ENCODE measurements around the gene TET1. TPM values are rescaled to one million over a fixed set of nuclear protein-coding genes. Genes with fewer than 3 reads are reported as not detected.
"Not testable (repeated sequence)": the region's sequence is repeated elsewhere in the genome, so short reads cannot be mapped to it uniquely, and the experiment has no call there.

The TET1 gene
- total RNA-seq, 6 experiments from 2014 or later, result 2.1 to 2.7 (median 2.5) TPM

GRCh38 chr10:68619595-68619994 is 59.5 kb downstream of the TET1 start:
- Mint-ChIP-seq H3K27ac (no peak overlapping the region), H3K4me3 (no peak overlapping the region), H3K9me3 (no peaks in the 10 kb centered on the region), H3K36me3 (ENCODE audit: low read depth) (no peaks in the 10 kb centered on the region), H3K27me3 (ENCODE audit: insufficient read depth) (no peaks in the 10 kb centered on the region), H3K4me1 (ENCODE audit: low read depth) (no peaks in the 10 kb centered on the region; the same call in 1 of the 2 replicates)
- no peak for TF ChIP-seq CTCF (IDR thresholded peaks at IDR 0.05)
- DNase-seq, result no peak

GRCh38 chr10:68625316-68625921 is 65.3 kb downstream of the TET1 start:
- TF ChIP-seq CTCF (IDR thresholded peaks at IDR 0.05), result no peak
- Mint-ChIP-seq H3K27ac (no peak overlapping the region), H3K4me3 (no peak overlapping the region), H3K36me3 (ENCODE audit: low read depth) (peaks cover 8% of the 10 kb centered on the region), H3K27me3 (ENCODE audit: insufficient read depth) (no peaks in the 10 kb centered on the region), H3K4me1 (ENCODE audit: low read depth) (peaks cover 9% of the 10 kb centered on the region), H3K9me3 (no peaks in the 10 kb centered on the region)
- DNase-seq, result no peak

- Mint-ChIP-seq H3K27ac (no peak overlapping the region), H3K4me3 (no peak overlapping the region), H3K9me3 (no peaks in the 10 kb centered on the region), H3K27me3 (ENCODE audit: insufficient read depth) (no peaks in the 10 kb centered on the region), H3K36me3 (ENCODE audit: low read depth) (peaks cover 16% of the 10 kb centered on the region), H3K4me1 (ENCODE audit: low read depth) (peaks cover 24% of the 10 kb centered on the region)
- no peak for TF ChIP-seq CTCF (IDR thresholded peaks at IDR 0.05)
- DNase-seq, result no peak
Measured at GRCh38 chr10:68628576-68629127, 68.5 kb downstream of the TET1 start.

- H3K9me3 Mint-ChIP-seq; H3K4me3 Mint-ChIP-seq; H3K27me3 Mint-ChIP-seq (ENCODE audit: insufficient read depth); DNase-seq; H3K27ac Mint-ChIP-seq: not testable (repeated sequence)
- peaks cover 16% of the 10 kb centered on the region for H3K36me3 Mint-ChIP-seq (ENCODE audit: low read depth)
- H3K4me1 Mint-ChIP-seq (ENCODE audit: low read depth), result peaks cover 33% of the 10 kb centered on the region
Measured at GRCh38 chr10:68632271-68632560, 72.1 kb downstream of the TET1 start.

GRCh38 chr10:68633281-68633680 is 73.1 kb downstream of the TET1 start:
- Mint-ChIP-seq H3K36me3 (ENCODE audit: low read depth) (peaks cover 16% of the 10 kb centered on the region), H3K9me3 (no peaks in the 10 kb centered on the region), H3K27me3 (ENCODE audit: insufficient read depth) (no peaks in the 10 kb centered on the region), H3K4me1 (ENCODE audit: low read depth) (peaks cover 34% of the 10 kb centered on the region), H3K27ac (no peak overlapping the region), H3K4me3 (no peak overlapping the region)
- DNase-seq, result no peak
- TF ChIP-seq CTCF (IDR thresholded peaks at IDR 0.05), result no peak

- Mint-ChIP-seq H3K4me1 (ENCODE audit: low read depth) (peaks cover 35% of the 10 kb centered on the region), H3K27me3 (ENCODE audit: insufficient read depth) (no peaks in the 10 kb centered on the region), H3K27ac (no peak overlapping the region), H3K36me3 (ENCODE audit: low read depth) (peaks cover 16% of the 10 kb centered on the region), H3K9me3 (no peaks in the 10 kb centered on the region), H3K4me3 (no peak overlapping the region)
- TF ChIP-seq CTCF (IDR thresholded peaks at IDR 0.05), result no peak
- no peak for DNase-seq
Measured at GRCh38 chr10:68633816-68634466, 73.8 kb downstream of the TET1 start.

Data from HFFc6 (cell line).